Breast epithelium (tissue), 4 donors: ENCODE measurements around the gene UACA. TPM values are rescaled to one million over a fixed set of nuclear protein-coding genes. Genes with fewer than 3 reads are reported as not detected.

ENCODE experiments used
- DNase-seq, 2 donors: peaks; one replicate each; pipeline ENCODE4 v3.0.0-alpha.2; 2019; ENCODE audit warnings: low spot score in 2 of 2
- H3K27ac ChIP-seq, 2 donors: fragments of 200-600 bp; sonication (generic) in 1 of 2; one replicate each; pipeline ENCODE4 v1.5.1; 2016 to 2019; ENCODE audit warnings: mild to moderate bottlenecking in 1 of 2
- H3K27me3 ChIP-seq, 2 donors: fragments of 200-600 bp; sonication (generic) in 1 of 2; one replicate each; pipeline versions ENCODE4 v1.5.1 to v1.6.0; 2017 to 2019; ENCODE audit warnings: control low read depth in 1 of 2, mild to moderate bottlenecking in 1 of 2
- H3K36me3 ChIP-seq: fragments of 200-600 bp; one replicate; pipeline ENCODE4 v1.5.1; 2019
- H3K4me1 ChIP-seq, 2 donors: fragments of 200-600 bp; sonication (generic); one replicate each; pipeline ENCODE4 v1.5.1; 2016 to 2019; ENCODE audit warnings: control low read depth in 1 of 2
- H3K4me3 ChIP-seq, 3 donors: fragments of 200-600 bp; sonication (generic); 1 replicate in 2 of 3; 2 replicates in 1 of 3; pipeline ENCODE4 v1.5.1; 2016 to 2019; ENCODE audit warnings: mild to moderate bottlenecking in 3 of 3, moderate library complexity in 2 of 3
- H3K9me3 ChIP-seq, 2 donors: fragments of 200-600 bp; sonication (generic) in 1 of 2; one replicate each; pipeline ENCODE4 v1.5.1; 2016 to 2019; ENCODE audit warnings: control low read depth in 1 of 2
- POLR2A ChIP-seq: fragments of 450-650 bp; IDR thresholded peaks from one replicate; pipeline ENCODE4 v1.6.1; 2016; ENCODE audit warnings: antibody characterized with exemption, mild to moderate bottlenecking, moderate library complexity
- POLR2AphosphoS5 ChIP-seq, 3 donors: sonication (generic); formaldehyde crosslinking; IDR thresholded peaks; one replicate each; pipeline ENCODE4 v1.6.1; 2017; ENCODE audit warnings: antibody characterized with exemption in 3 of 3
- intact Hi-C: fragments of 100-400 bp; cut with DNase I; formaldehyde crosslinking; loops from one replicate; pipeline ENCODE4 v1.15.1; 2023; ENCODE audit warnings: low total_unique reads
- total RNA-seq, 3 donors: library from RNA; depleted of rRNA; stranded (reverse); fragments of >200 nt; gene quantifications; one replicate each; pipeline ENCODE4 v1.1.0, GENCODE V29; 2016
- TF ChIP-seq, protein P1 (sequence below), 3 donors: fragments of 450-650 bp; IDR thresholded peaks; one replicate each; pipeline ENCODE4 v1.5.1; 2016 to 2017; ENCODE audit warnings: antibody characterized with exemption in 3 of 3, mild to moderate bottlenecking in 3 of 3, moderate library complexity in 3 of 3

UACA gene
- total RNA-seq, 3 donors from 2014 or later = 68.5 to 144 (median 71.7) TPM

DNA sequence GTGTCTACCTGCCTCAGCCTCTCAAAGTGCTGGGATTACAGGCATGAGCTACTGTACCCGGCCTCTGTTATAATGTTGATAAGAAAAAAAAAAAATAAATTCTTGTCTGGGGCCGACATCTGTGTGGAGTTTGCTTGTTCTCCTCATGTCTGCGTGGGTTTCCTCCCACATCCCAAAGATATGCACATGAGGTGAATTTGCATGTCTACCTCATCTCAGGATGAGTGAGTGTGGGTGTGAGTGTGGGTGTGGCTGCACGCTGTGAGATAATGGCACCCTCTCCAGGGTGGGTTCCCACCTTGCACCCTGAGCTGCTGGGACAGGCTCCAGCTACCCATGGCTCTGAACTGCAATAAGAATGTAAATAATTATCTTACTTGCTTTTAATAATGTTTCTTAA, 25.9 kb upstream of the UACA start:
- Histone ChIP-seq H3K4me3 (no peak overlapping the region), H3K27ac (no peak overlapping the region), H3K4me1 (no peaks in the 10 kb centered on the region), H3K9me3 (no peaks in the 10 kb centered on the region), H3K27me3 (no peaks in the 10 kb centered on the region), H3K36me3 (no peaks in the 10 kb centered on the region)
- no peak for TF ChIP-seq POLR2A
- TF ChIP-seq, protein P1, sequence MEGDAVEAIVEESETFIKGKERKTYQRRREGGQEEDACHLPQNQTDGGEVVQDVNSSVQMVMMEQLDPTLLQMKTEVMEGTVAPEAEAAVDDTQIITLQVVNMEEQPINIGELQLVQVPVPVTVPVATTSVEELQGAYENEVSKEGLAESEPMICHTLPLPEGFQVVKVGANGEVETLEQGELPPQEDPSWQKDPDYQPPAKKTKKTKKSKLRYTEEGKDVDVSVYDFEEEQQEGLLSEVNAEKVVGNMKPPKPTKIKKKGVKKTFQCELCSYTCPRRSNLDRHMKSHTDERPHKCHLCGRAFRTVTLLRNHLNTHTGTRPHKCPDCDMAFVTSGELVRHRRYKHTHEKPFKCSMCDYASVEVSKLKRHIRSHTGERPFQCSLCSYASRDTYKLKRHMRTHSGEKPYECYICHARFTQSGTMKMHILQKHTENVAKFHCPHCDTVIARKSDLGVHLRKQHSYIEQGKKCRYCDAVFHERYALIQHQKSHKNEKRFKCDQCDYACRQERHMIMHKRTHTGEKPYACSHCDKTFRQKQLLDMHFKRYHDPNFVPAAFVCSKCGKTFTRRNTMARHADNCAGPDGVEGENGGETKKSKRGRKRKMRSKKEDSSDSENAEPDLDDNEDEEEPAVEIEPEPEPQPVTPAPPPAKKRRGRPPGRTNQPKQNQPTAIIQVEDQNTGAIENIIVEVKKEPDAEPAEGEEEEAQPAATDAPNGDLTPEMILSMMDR (IDR thresholded peaks at IDR 0.05) = no peak
- TF ChIP-seq POLR2AphosphoS5 (IDR thresholded peaks at IDR 0.05) = no peak
- intact Hi-C loops = no loop called here
- no peak for DNase-seq

DNA sequence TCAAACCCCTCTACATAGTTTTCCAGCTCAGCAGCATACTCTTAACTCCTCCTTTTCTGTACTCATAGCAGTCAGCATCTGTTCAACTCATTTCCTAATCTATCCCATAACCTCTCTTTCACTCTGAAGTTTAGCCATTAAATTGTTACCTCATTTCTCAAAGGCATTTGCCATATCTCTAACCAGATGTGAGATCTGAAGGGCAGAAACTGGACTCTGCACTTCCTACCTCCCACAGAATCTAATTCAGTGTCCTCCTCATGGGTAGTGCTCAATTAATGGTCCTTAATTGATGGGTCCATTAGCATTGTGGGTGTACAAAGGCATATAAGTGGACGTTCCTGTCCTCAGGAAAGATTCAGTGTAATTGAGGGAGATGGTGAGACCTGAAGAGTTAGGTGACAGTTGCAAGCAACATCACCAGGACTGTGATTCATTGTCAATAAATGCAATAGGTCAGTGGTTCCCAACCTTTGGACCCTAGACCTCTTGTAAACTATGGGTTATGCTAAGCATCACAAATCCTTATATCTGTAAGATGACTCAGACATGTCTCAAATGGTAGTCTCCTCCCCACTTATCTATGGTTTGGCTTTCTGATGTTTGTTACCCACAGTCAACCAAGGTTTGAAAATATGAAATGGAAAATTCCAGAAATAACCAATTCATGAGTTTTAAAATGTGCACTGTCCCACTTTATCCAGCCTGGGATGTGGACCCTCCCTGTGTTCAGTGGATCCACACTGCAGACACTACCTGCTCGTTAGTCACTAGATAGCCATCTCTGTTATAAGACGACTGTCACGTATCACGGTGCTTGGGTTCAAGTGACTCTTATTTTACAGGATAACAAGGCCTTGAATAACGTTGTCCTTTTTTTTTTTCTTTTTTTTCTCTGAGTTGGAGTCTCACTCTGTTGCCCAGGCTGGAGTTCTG, 25.0 kb upstream of the UACA start:
- intact Hi-C loops = no loop called here
- H3K27ac ChIP-seq = no peak overlapping the region
- DNase-seq = no peak
- no peak overlapping the region for H3K4me3 ChIP-seq
- H3K36me3 ChIP-seq = no peaks in the 10 kb centered on the region
- TF ChIP-seq POLR2A = no peak
- TF ChIP-seq POLR2AphosphoS5 (IDR thresholded peaks at IDR 0.05) = no peak
- no peaks in the 10 kb centered on the region for H3K4me1 ChIP-seq
- H3K9me3 ChIP-seq = no peaks in the 10 kb centered on the region
- H3K27me3 ChIP-seq = no peaks in the 10 kb centered on the region

DNA sequence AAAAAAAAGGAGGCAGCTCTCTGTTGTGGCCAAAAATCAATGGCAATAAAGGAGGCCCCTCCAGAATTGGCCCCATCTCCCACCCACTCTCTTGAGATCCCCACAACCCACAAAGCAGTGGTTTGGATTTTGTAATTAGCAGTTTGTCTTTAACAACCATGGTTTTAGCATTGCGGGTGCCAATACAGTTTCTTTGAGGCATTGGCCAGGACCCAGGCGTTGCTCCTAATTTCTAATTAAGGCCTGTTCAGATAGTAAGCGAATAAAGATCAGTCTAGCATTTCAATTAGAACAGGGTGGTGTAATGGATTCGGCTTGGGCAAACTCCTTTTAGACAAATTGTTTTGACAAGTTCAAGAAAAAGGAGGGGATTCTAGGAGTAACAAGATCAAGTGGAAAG, 23.6 kb upstream of the UACA start:
- no peaks in the 10 kb centered on the region for H3K4me1 ChIP-seq
- H3K9me3 ChIP-seq = no peaks in the 10 kb centered on the region
- DNase-seq = no peak
- H3K36me3 ChIP-seq = no peaks in the 10 kb centered on the region
- no peak overlapping the region for H3K27ac ChIP-seq
- intact Hi-C loops = no loop called here
- no peaks in the 10 kb centered on the region for H3K27me3 ChIP-seq
- TF ChIP-seq, protein P1 (IDR thresholded peaks at IDR 0.05) = no peak
- TF ChIP-seq POLR2AphosphoS5 (IDR thresholded peaks at IDR 0.05) = no peak
- no peak for TF ChIP-seq POLR2A
- no peak overlapping the region for H3K4me3 ChIP-seq

DNA sequence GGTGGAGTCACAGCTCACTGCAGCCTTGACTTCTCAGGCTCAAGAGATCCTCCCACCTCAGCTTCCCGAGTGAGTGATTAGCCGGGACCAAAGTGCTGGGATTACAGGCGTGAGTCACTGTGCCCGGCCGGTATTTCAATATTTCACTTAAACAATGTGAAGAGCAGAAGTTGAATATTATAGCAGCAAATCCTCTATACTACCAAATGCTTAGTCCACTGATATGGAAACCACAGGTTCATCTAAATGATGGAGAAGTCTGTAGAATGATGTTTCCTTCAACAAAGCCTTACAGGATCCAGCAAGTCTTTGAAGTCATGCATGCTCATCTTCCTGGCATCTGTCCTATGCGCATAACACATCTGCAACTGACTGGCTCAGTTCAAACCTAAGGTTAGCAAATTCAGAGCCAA, 20.3 kb upstream of the UACA start:
- Histone ChIP-seq H3K27ac (no peak overlapping the region), H3K36me3 (no peaks in the 10 kb centered on the region), H3K4me3 (no peak overlapping the region), H3K27me3 (no peaks in the 10 kb centered on the region), H3K4me1 (no peaks in the 10 kb centered on the region), H3K9me3 (no peaks in the 10 kb centered on the region)
- no peak for DNase-seq
- intact Hi-C loops = no loop called here
- TF ChIP-seq POLR2A = no peak

DNA sequence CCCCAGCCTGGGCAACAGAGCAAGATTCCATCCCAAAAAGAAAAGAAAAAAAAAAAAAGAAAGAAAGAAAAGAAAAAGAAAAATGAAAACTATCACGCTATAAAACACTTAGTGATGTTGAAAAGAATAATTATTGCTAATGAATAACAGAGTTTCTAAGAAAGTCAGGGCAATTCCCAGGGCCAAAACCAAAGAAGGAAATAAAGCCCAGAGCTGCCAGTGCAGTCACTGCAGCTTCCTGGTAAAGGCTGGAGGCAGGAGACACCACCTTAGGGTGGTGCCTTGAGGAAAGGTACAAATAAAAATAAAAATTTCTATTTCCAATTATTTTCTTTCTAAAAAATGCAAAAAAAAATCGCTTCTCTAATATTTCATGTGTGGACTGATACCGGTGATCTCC, 19.7 kb upstream of the UACA start:
- intact Hi-C loops = no loop called here
- no peaks in the 10 kb centered on the region for H3K27me3 ChIP-seq
- TF ChIP-seq, protein P1 (IDR thresholded peaks at IDR 0.05) = no peak
- TF ChIP-seq POLR2AphosphoS5 (IDR thresholded peaks at IDR 0.05) = no peak
- TF ChIP-seq POLR2A = no peak
- no peaks in the 10 kb centered on the region for H3K9me3 ChIP-seq
- no peak for DNase-seq
- no peaks in the 10 kb centered on the region for H3K4me1 ChIP-seq
- no peak overlapping the region for H3K27ac ChIP-seq
- H3K4me3 ChIP-seq = no peak overlapping the region
- H3K36me3 ChIP-seq = no peaks in the 10 kb centered on the region

DNA sequence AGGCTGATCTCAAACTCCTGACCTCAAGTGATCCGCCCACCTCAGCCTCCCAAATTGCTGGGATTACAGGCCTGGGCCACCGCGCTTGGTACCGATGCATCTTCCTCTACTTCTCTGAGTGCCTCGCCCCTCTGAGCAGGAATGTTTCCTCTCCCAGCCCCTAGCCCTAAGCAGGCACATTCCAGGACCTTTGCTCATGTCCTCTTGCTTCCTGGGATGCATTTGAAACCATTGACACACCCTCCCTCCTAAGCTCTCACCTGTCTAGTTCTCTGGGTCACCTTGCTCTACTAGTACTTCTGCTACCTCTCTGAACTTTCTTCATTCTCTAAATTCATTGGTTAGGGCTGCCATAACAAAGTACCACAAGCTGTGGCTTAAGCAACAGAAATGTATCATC, 17.9 kb upstream of the UACA start:
- no peaks in the 10 kb centered on the region for H3K36me3 ChIP-seq
- intact Hi-C loops = no loop called here
- no peak overlapping the region for H3K4me3 ChIP-seq
- H3K27ac ChIP-seq = no peak overlapping the region
- no peaks in the 10 kb centered on the region for H3K27me3 ChIP-seq
- no peak for TF ChIP-seq POLR2AphosphoS5 (IDR thresholded peaks at IDR 0.05)
- no peak for TF ChIP-seq POLR2A
- TF ChIP-seq, protein P1 (IDR thresholded peaks at IDR 0.05) = no peak
- no peaks in the 10 kb centered on the region for H3K4me1 ChIP-seq
- no peaks in the 10 kb centered on the region for H3K9me3 ChIP-seq
- no peak for DNase-seq
